ENCODE results near the gene ATP6V0C.
"Not testable (repeated sequence)": the region's sequence is repeated elsewhere in the genome, so short reads cannot be mapped to it uniquely, and the experiment has no call there.

Gene ATP6V0C

GRCh38 chr16:2535625-2536013 lies 21.9 kb downstream of the ATP6V0C start:
- Histone ChIP-seq H3K4me1 (ENCODE audit: control insufficient read depth in 2 of 2, insufficient read depth in 1 of 2, low read depth in 1 of 2, low read length in 2 of 2) (peaks cover 6 to 21% of the 10 kb centered on the region in 2 donors), H4K8ac (ENCODE audit: low read depth, low read length) (no peak overlapping the region), H3K79me1 (ENCODE audit: low read depth, low read length) (no peaks in the 10 kb centered on the region), H3K27me3 (ENCODE audit: control insufficient read depth in 3 of 3, insufficient read depth in 3 of 3, low read depth in 1 of 3, low read length in 3 of 3) (peaks cover 0 to 2% (median 0%) of the 10 kb centered on the region in 3 experiments), H3K9me3 (replicated peaks in 1 of 2; ENCODE audit: control insufficient read depth in 2 of 2, insufficient read depth in 1 of 2, low read depth in 1 of 2, low read length in 2 of 2) (no peaks in the 10 kb centered on the region), H2BK15ac (ENCODE audit: low read length) (no peak overlapping the region), H2BK120ac (ENCODE audit: low read depth, low read length) (no peak overlapping the region), H3K27ac (replicated peaks; ENCODE audit: low read length) (no peak overlapping the region), H2AFZ (ENCODE audit: low read length) (peak overlapping the region; percentile 31), H3K9ac (ENCODE audit: low read depth, low read length, poor library complexity) (no peak overlapping the region), H2AK5ac (ENCODE audit: low read depth, low read length) (no peak overlapping the region), H3K4me3 (ENCODE audit: low read length in 2 of 2) (no peak overlapping the region), H3K14ac (ENCODE audit: low read length) (no peak overlapping the region), H4K91ac (ENCODE audit: low read depth, low read length, poor library complexity) (no peak overlapping the region), H3K4ac (ENCODE audit: low read length) (no peak overlapping the region), H3K4me2 (ENCODE audit: insufficient read depth, low read length, poor library complexity, severe bottlenecking) (no peak overlapping the region), H2BK5ac (ENCODE audit: low read length) (no peak overlapping the region), H3K23ac (ENCODE audit: low read depth, low read length, poor library complexity) (no peak overlapping the region), H3K18ac (ENCODE audit: low read length) (no peak overlapping the region), H3K36me3 (replicated peaks in 1 of 2; ENCODE audit: control insufficient read depth in 2 of 2, insufficient read depth in 2 of 2, low read length in 2 of 2) (peaks cover 0 to 2% of the 10 kb centered on the region in 2 donors), H2BK12ac (ENCODE audit: low read length) (no peak overlapping the region)
- no peak for DNase-seq (ENCODE audit: low spot score)
- WGBS, 2 donors (ENCODE audit: extremely low coverage in 2 of 2, insufficient read length in 2 of 2, insufficient replicate concordance in 1 of 2) = no CpG with 5 or more reads among the region's 9 CpGs

DNA sequence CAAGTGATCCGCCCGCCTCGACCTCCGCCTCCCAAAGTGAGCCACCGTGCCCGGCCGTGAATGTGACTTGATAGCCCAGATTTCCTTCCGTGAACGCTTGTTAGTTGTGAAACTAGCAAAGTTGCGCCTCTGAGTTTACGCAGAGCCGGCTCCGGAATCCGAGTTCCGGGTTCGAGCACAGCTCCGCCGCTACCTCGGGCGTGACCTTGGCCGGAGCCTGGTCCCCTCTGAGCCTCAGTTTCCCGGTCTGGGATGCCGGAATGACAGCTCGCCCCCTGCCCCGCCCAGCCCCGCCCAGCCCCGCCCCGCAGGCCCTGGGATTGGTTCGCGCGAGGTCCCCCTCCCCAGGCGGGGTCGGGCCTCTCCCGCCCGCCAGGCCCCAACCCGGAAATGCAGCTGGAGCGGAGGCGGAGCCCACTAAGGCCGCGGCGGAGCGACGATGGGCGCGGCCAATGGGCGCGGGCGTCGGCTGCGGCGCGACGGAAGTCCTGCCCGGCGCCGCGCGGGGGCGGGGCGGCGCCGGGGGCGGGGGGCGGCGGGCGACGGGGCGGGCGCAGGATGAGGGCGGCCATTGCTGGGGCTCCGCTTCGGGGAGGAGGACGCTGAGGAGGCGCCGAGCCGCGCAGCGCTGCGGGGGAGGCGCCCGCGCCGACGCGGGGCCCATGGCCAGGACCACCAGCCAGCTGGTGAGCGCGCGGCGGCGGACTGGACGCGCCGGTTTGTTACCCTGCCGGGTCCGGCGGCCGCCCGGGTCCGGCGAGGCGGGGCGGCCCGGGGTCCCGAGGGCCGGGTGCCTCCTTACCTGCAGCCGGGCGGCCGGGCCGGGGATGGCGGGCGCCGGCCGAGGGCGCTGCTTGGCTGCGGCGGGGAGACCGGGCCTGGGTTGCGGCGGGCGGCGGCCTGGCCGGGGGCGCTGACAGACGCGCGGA lies 24.0 kb downstream of the ATP6V0C start, which contains the start of gene PDPK1:
PDPK1 (plus strand) TSS at position 571 of the 929 bp plus-strand sequence; CDS start at position 663, 92 bp downstream.
- Histone ChIP-seq H3K23ac (ENCODE audit: low read depth, low read length, poor library complexity) (no peak within 1 kb of the TSS), H2AFZ (ENCODE audit: low read length) (peak within 1 kb of the TSS; percentile 97), H3K4me2 (ENCODE audit: insufficient read depth, low read length, poor library complexity, severe bottlenecking) (peak within 1 kb of the TSS; percentile 86), H2BK120ac (ENCODE audit: low read depth, low read length) (no peak within 1 kb of the TSS), H2BK5ac (ENCODE audit: low read length) (no peak within 1 kb of the TSS), H3K9me3 (replicated peaks in 1 of 2; ENCODE audit: control insufficient read depth in 2 of 2, insufficient read depth in 1 of 2, low read depth in 1 of 2, low read length in 2 of 2) (no peaks in the 10 kb centered on the region), H4K91ac (ENCODE audit: low read depth, low read length, poor library complexity) (no peak within 1 kb of the TSS), H3K36me3 (replicated peaks in 1 of 2; ENCODE audit: control insufficient read depth in 2 of 2, insufficient read depth in 2 of 2, low read length in 2 of 2) (peaks cover 0 to 2% of the 10 kb centered on the region in 2 donors), H3K18ac (ENCODE audit: low read length) (peak within 1 kb of the TSS; percentile 76), H3K4me1 (ENCODE audit: control insufficient read depth in 2 of 2, insufficient read depth in 1 of 2, low read depth in 1 of 2, low read length in 2 of 2) (peaks cover 2 to 13% of the 10 kb centered on the region in 2 donors), H3K27ac (replicated peaks; ENCODE audit: low read length) (peak within 1 kb of the TSS; percentile 59), H3K14ac (ENCODE audit: low read length) (peak within 1 kb of the TSS; percentile 71), H3K4me3 (ENCODE audit: low read length in 2 of 2) (peak within 1 kb of the TSS; percentile 74 to 98), H3K79me1 (ENCODE audit: low read depth, low read length) (no peaks in the 10 kb centered on the region), H3K4ac (ENCODE audit: low read length) (no peak within 1 kb of the TSS), H2AK5ac (ENCODE audit: low read depth, low read length) (no peak within 1 kb of the TSS), H4K8ac (ENCODE audit: low read depth, low read length) (no peak within 1 kb of the TSS), H3K9ac (ENCODE audit: low read depth, low read length, poor library complexity) (no peak within 1 kb of the TSS), H2BK15ac (ENCODE audit: low read length) (no peak within 1 kb of the TSS), H2BK12ac (ENCODE audit: low read length) (no peak within 1 kb of the TSS), H3K27me3 (ENCODE audit: control insufficient read depth in 3 of 3, insufficient read depth in 3 of 3, low read depth in 1 of 3, low read length in 3 of 3) (peaks cover 0 to 1% (median 0%) of the 10 kb centered on the region in 3 experiments)
- DNase-seq (ENCODE audit: low spot score) = peak; percentile 92
- WGBS, 2 donors (ENCODE audit: extremely low coverage in 2 of 2, insufficient read length in 2 of 2, insufficient replicate concordance in 1 of 2) = no CpG with 5 or more reads among the region's 126 CpGs

DNA sequence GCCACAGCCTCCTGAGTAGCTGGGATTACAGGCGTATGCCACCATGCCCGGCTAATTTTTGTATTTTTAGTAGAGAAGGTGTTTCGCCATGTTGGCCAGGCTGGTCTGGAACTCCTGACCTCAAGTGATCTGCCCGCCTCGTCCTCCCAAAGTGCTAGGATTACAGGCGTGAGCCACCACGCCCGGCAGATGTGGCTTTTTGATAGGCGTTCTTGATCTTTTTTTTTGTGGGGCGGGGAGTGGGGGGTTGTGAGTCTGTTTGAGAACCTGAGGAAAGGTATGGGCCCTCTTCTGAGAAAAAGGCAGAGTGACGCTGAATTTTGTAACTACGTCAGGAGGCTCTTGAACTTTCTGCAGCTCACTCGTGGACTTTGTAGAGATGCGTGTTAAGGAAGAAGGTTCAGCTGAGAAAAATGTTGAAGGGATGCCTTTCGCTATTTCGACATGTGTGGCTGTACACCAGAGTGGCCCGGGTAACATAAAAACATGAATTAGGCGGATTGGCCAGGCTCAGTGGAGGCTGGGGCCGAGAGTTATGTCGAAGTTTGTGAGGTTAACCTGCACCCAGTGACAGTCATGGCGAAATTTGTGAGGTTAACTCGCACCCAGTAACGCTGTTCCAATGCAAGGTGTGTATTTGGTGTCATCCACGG lies 25.6 kb downstream of the ATP6V0C start:
- not testable (repeated sequence) for H3K4me2 ChIP-seq (ENCODE audit: insufficient read depth, low read length, poor library complexity, severe bottlenecking)
- H3K4me3 ChIP-seq (ENCODE audit: low read length in 2 of 2) = peak overlapping the region in 1 of 2 donors; percentile 26

More for the DNA sequence above, 25.6 kb downstream of the ATP6V0C start:
- DNase-seq (ENCODE audit: low spot score); H3K36me3 ChIP-seq (replicated peaks in 1 of 2; ENCODE audit: control insufficient read depth in 2 of 2, insufficient read depth in 2 of 2, low read length in 2 of 2); H3K23ac ChIP-seq (ENCODE audit: low read depth, low read length, poor library complexity); H2AK5ac ChIP-seq (ENCODE audit: low read depth, low read length); H3K79me1 ChIP-seq (ENCODE audit: low read depth, low read length); H4K91ac ChIP-seq (ENCODE audit: low read depth, low read length, poor library complexity); H2BK15ac ChIP-seq (ENCODE audit: low read length); H2BK5ac ChIP-seq (ENCODE audit: low read length); H3K14ac ChIP-seq (ENCODE audit: low read length); H2BK12ac ChIP-seq (ENCODE audit: low read length); H3K9me3 ChIP-seq (replicated peaks in 1 of 2; ENCODE audit: control insufficient read depth in 2 of 2, insufficient read depth in 1 of 2, low read depth in 1 of 2, low read length in 2 of 2); H3K4ac ChIP-seq (ENCODE audit: low read length); H3K27me3 ChIP-seq (ENCODE audit: control insufficient read depth in 3 of 3, insufficient read depth in 3 of 3, low read depth in 1 of 3, low read length in 3 of 3); H2BK120ac ChIP-seq (ENCODE audit: low read depth, low read length); H3K18ac ChIP-seq (ENCODE audit: low read length); H4K8ac ChIP-seq (ENCODE audit: low read depth, low read length); H2AFZ ChIP-seq (ENCODE audit: low read length); H3K27ac ChIP-seq (replicated peaks; ENCODE audit: low read length); H3K9ac ChIP-seq (ENCODE audit: low read depth, low read length, poor library complexity): not testable (repeated sequence)
- H3K4me1 ChIP-seq (ENCODE audit: control insufficient read depth in 2 of 2, insufficient read depth in 1 of 2, low read depth in 1 of 2, low read length in 2 of 2) = peaks cover 0 to 10% of the 10 kb centered on the region in 2 donors
- no CpG with 5 or more reads among the region's 24 CpGs for WGBS, 2 donors (ENCODE audit: extremely low coverage in 2 of 2, insufficient read length in 2 of 2, insufficient replicate concordance in 1 of 2)
